NB4 (cell line): ENCODE measurements around the gene NDST1.

Experiments
- DNase-seq: peaks from one replicate; pipeline ENCODE4 v3.0.0; 2010; ENCODE audit warnings: low read depth
- H3K4me3 ChIP-seq: one replicate; pipeline ENCODE4 v1.5.1; 2011; ENCODE audit warnings: mild to moderate bottlenecking, low read depth, low read length, moderate library complexity
- MYC ChIP-seq: IDR thresholded peaks from 2 replicates; pipeline ENCODE4 v1.6.1; 2011; ENCODE audit warnings: low read depth, low read length
- POLR2A ChIP-seq: IDR thresholded peaks from 2 replicates; pipeline ENCODE4 v1.6.1; 2011; ENCODE audit warnings: mild to moderate bottlenecking; ENCODE audit not compliant: insufficient read length; ENCODE audit errors: extremely low read depth
- TF ChIP-seq, protein P1 (sequence below): IDR thresholded peaks from 2 replicates; pipeline ENCODE4 v1.6.1; 2011; ENCODE audit warnings: low read depth, low read length
- TF ChIP-seq, protein P2 (sequence below): IDR thresholded peaks from one replicate; pipeline ENCODE4 v1.5.1; 2012; ENCODE audit warnings: low read depth, low read length

NDST1 gene

DNA sequence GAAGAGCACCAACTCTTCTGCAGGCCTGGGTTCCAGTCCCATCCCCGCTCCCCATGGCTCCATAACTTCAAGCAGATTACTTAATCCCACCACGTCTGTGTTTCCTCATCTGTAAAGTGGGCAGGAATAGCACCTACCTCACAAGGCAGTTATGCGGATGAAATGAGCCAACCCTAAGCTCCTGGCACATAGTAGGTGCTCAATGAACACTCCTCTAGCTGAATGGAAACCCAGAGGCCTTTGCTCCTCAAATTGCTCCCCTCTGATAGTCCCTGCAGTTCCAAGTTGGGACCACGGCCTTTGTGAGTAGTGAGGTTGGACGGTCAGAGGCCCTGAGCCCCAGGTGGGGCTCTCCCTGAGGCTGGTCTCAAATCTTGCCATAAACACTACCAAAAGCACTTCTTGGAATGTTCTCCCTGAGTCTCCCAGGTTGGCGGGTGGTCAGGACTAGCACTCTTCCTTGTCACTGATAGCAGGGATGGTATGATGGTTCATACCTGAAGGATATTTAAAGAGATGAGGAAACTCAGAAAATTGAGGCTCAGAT lies 97.0 kb downstream of the NDST1 start:
- H3K4me3 ChIP-seq = no peak overlapping the region
- DNase-seq = no peak
- TF ChIP-seq, protein P1, sequence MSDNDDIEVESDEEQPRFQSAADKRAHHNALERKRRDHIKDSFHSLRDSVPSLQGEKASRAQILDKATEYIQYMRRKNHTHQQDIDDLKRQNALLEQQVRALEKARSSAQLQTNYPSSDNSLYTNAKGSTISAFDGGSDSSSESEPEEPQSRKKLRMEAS = no peak
- TF ChIP-seq, protein P2, sequence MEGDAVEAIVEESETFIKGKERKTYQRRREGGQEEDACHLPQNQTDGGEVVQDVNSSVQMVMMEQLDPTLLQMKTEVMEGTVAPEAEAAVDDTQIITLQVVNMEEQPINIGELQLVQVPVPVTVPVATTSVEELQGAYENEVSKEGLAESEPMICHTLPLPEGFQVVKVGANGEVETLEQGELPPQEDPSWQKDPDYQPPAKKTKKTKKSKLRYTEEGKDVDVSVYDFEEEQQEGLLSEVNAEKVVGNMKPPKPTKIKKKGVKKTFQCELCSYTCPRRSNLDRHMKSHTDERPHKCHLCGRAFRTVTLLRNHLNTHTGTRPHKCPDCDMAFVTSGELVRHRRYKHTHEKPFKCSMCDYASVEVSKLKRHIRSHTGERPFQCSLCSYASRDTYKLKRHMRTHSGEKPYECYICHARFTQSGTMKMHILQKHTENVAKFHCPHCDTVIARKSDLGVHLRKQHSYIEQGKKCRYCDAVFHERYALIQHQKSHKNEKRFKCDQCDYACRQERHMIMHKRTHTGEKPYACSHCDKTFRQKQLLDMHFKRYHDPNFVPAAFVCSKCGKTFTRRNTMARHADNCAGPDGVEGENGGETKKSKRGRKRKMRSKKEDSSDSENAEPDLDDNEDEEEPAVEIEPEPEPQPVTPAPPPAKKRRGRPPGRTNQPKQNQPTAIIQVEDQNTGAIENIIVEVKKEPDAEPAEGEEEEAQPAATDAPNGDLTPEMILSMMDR = no peak
- TF ChIP-seq POLR2A (no peak), MYC (no peak)

DNA sequence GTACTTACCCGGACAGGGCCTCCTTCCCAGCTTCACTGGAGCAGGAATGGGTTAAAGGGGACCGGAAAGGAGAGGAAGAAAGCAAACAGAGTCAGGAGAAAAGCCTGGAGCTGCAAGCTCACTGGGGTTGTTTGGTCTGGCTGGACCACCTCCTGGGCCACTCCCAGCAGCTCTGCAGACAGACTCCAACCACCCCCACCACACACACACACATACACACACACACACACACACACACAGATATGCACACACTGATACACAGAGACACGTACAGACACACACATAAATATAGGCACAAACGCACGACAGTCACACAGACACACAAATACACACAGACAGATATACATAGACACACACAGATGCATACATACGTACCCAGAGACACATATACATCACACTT lies 97.6 kb downstream of the NDST1 start:
- DNase-seq = no peak
- TF ChIP-seq MYC = no peak
- H3K4me3 ChIP-seq = no peak overlapping the region

DNA sequence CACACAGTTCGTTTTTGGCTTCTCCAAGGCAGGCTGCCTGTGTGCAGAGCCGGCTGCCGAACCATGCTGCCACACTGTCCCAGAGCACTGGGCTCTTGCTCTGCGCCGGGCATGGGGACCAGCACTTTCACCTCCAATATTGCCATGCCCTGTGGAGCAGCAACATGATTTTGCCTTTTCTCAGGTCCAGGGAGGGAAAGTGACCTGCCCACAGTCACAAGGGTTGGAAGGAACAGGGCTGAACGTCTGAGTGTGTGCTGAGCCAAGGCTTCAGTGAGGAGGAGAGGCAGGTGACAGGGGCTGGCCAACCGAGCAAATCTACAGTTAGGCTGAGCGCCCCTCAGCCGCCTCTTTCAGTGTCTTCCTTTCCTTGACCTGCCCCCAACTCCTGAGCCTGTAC lies 98.5 kb downstream of the NDST1 start:
- no peak for DNase-seq
- TF ChIP-seq POLR2A (no peak), MYC (no peak)
- TF ChIP-seq, protein P2 = no peak
- TF ChIP-seq, protein P1 = no peak
- no peak overlapping the region for H3K4me3 ChIP-seq

DNA sequence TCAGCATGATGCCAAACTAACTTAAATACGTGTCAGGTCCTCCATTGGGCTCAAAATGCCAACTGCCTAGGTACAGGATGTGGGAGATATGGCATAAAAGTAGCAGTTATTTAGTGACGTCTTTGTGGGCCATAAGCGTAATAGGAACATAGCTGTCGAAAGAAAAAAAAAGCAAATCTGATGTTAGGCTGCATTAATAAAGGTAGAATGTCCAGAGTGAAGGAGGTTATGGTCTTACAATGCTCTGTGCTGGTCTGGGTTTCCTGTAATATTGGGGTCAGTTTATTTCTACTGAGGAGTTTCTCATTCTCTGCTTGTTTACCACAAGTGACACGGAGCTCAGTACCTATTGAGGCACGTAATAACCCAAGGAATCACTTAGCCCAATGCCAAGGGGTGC lies 99.2 kb downstream of the NDST1 start:
- no peak overlapping the region for H3K4me3 ChIP-seq
- TF ChIP-seq POLR2A = no peak
- no peak for DNase-seq
